DND-41 (cell line): ENCODE data around the gene PRDM8.

Source experiments
- EZH2 ChIP-seq: IDR thresholded peaks from 3 replicates; pipeline ENCODE4 v1.6.1; 2012; ENCODE audit warnings: borderline replicate concordance, low read depth, mild to moderate bottlenecking, moderate library complexity, low read length, inconsistent platforms; ENCODE audit not compliant: severe bottlenecking
- TF ChIP-seq, protein P1 (sequence below): IDR thresholded peaks from 2 replicates; pipeline ENCODE4 v1.5.1; 2012; ENCODE audit warnings: borderline replicate concordance, low read length, moderate library complexity, mild to moderate bottlenecking; ENCODE audit not compliant: poor library complexity, severe bottlenecking; ENCODE audit errors: extremely low read depth

DNA sequence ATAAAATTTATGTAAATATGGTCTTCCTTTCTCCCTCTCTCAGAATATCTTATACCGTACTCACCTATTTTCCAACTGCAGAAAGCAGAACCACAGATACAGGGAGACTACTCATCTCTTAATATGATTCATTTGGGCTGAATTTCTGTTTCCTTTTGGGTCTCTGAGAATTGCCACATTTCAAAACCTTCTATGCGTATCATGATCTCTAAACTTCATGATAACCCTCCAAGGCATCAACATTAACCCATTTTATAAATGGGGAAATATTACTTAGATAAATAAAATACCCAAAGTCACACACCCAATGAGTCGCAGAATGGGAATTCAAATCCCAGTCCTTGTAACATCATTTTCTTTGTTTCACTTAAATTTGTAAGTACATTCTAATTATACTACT lies 16.6 kb upstream of the PRDM8 start:
- TF ChIP-seq, protein P1, sequence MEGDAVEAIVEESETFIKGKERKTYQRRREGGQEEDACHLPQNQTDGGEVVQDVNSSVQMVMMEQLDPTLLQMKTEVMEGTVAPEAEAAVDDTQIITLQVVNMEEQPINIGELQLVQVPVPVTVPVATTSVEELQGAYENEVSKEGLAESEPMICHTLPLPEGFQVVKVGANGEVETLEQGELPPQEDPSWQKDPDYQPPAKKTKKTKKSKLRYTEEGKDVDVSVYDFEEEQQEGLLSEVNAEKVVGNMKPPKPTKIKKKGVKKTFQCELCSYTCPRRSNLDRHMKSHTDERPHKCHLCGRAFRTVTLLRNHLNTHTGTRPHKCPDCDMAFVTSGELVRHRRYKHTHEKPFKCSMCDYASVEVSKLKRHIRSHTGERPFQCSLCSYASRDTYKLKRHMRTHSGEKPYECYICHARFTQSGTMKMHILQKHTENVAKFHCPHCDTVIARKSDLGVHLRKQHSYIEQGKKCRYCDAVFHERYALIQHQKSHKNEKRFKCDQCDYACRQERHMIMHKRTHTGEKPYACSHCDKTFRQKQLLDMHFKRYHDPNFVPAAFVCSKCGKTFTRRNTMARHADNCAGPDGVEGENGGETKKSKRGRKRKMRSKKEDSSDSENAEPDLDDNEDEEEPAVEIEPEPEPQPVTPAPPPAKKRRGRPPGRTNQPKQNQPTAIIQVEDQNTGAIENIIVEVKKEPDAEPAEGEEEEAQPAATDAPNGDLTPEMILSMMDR, result no peak
- no peak for TF ChIP-seq EZH2
